ENCODE data around the gene ITGB2.

ITGB2 gene

GRCh38 chr21:44907966-44908895 is 12.5 kb downstream of the ITGB2 start:
- DNase-seq, result no peak

DNA sequence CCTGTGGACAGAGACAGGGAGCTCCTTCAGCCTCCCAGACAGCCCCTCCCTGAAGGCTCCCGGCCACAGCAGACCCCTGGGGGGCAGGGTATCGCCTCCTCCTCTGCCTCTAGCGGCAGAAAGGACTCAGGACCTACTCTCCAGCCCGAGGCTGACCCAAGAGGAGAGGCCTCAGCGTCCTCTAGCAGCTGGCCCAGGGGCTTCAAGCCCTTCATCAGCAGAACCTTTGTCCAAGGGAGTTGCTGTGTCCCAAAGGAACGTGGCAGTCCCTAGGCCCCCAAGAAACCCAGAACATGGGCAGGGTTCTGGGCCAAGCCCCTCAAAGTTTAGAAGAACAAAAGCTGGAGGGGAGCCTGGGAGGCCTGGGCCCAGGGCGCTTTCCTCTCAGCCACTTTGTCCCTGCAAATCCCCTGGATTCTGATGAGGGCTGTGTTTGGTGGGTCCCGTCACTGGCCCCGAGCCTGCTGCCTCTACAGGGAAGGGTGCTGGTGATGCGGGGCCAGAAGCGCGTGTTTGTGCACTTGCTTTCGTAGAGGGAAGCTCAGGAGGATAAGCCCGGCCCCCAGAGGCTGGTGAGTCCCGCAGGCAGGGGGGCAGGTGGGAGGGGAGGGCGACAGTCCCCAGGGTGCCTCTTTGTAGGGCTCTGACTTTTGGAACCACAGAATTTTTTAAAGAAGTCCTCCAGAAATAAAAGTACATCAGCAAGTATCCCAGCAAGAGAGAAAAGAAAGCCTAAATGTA is 13.3 kb downstream of the ITGB2 start:
- no peak for DNase-seq

GRCh38 chr21:44905728-44906090 is 15.0 kb downstream of the ITGB2 start:
- DNase-seq, result no peak

GRCh38 chr21:44905016-44905727 is 15.5 kb downstream of the ITGB2 start:
- DNase-seq, result no peak

DNA sequence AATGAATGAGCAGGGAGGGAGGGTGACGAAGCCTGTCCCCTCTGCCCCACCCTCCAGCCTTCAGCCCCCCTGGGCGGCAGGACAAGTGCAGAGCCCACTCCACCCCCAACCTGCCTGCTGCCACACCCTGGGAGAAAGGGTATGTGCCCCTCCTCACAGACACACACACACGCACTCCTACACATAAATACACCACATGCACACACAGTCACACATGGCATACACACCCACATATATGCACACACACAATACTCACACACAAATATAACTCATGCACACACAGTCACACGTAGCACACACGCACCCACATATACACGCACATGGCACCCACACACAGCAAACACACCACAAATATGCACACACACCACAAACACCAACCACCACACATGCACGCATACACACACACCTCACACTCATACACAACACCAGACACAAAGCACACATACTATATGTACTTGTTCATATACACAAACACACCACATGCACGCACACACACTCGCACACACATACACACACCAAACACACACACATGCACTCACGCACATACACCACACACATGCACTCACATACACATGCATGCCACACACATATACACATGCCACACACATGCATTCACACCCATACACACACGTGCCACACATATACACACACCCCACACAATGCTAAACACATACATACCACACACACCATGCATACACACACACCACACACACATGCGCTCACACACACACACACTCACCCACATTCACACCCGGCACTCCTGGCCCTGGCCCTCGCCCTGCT is 16.4 kb downstream of the ITGB2 start:
- no peak for DNase-seq

DNA sequence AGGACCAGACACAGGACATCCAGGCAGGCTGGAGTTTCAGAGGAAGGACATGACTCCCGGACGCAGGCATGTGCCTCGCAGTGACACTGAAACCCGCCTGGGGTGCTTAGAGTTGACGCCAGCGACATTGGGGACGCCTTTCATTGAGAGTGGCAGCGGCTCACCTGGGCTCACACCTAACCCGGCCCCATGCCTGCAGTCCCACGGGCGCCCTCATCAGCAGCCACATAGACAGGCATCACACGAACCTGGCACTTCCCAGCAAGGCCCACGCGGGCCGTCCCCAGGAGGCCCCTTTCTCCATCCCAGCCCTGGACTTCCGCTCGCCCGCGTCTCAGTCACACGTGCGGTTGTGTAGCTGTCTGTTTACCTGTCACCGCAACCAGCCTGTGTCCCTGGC is 17.0 kb downstream of the ITGB2 start:
- DNase-seq, result no peak

GRCh38 chr21:44903050-44903685 is 17.5 kb downstream of the ITGB2 start:
- DNase-seq, result no peak

DNA sequence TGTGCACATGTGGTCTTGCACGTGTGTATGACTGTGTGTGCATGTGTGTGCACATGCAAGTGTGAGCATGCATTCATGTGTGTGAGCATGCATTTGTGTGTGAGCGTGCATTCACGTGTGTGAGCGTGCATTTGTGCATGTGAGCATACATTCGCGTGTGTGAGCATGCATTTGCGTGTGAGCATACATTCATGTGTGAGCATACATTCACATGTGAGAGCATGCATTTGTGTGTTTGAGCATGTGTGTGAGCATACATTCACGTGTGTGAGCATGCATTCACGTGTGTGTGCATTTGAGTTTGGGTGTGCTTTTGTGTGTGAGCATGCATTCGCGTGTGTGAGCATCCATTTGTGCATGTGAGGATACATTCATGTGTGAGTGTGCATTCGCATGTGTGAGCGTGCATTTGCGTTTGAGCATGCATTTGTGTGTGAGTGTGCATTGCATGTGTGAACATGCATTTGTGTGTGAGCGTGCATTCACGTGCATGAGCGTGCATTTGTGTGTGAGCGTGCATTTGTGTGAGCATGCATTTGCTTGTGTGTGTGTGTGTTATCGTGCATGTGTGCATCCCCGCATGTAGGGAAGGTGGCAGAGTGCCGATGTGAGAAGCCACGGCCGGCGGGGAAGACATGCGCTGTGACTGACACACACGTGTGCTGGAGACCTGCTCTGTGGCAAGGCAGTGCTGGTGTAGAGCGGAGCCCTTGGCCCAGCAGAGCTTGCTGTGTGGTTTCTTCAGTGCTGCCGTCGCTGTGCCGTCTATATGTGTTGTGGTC is 18.2 kb downstream of the ITGB2 start:
- no peak for DNase-seq

DNA sequence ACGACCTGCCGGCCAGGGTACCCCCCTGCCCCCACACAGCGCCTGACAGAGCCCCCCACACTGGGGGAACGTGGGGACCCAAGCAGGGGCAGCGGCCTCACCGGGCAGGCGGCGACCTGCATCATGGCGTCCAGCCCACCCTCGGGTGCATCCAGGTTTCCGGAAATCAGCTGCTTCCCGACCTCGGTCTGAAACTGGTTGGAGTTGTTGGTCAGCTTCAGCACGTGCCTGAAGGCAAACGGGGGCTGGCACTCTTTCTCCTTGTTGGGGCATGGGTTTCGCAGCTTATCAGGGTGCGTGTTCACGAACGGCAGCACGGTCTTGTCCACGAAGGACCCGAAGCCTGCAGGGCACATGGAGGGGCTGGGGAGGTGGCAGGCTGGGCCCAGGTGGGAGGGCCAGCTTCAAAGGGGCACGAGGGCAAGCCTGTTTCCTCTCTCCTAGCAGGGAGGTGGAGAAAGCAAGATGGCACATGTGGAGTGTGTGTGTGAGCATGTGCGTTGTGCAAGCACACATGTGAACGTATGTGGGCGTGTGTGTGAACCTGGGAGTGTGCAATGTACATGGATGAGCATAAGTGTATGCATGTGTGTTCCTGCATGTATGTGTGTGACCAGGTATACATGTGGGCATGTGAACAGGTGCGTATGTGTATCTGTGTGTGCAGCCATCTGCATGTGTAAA is 19.2 kb downstream of the ITGB2 start:
- DNase-seq, result no peak

GRCh38 chr21:44900559-44901251 is 20.0 kb downstream of the ITGB2 start:
- no peak for DNase-seq

DNA sequence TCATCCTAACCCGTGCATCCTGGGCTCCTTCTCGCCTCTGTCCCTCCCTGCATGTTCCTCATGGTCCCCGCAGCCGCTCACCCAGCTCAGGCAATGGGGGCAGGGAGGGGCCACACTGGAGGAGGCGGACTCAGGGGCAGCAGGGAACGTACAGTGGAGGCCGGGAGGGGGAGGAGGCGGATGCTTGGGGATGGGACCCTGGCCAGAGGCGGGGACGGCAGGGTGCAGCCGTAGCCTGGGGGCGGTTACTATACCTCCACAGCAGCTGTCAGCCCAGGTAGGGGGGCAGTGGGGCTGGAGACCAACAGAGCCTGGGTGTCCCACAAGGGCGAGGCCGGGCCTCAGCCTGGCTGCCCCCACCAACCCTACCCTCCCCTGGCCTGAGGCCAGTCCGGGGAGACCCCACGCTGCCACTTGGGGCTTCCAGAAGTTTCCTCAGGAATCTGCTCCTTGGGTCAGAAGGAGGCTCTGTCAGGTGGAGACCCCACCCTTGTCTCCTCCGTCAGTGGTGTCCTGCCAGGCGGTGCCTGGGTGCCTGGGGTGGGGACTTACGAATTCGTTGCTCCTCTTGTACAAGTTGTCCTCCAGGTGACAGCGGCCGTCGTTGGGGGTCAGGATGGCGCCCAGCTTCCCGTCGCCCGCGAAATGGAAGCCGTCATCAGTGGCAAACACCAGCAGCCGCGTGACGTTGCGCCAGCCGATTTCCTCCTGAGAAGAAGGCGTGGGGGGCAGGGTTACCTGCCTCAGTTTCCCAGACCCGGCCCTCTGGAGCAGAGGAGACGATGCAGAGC is 20.7 kb downstream of the ITGB2 start:
- DNase-seq, result no peak

DNA sequence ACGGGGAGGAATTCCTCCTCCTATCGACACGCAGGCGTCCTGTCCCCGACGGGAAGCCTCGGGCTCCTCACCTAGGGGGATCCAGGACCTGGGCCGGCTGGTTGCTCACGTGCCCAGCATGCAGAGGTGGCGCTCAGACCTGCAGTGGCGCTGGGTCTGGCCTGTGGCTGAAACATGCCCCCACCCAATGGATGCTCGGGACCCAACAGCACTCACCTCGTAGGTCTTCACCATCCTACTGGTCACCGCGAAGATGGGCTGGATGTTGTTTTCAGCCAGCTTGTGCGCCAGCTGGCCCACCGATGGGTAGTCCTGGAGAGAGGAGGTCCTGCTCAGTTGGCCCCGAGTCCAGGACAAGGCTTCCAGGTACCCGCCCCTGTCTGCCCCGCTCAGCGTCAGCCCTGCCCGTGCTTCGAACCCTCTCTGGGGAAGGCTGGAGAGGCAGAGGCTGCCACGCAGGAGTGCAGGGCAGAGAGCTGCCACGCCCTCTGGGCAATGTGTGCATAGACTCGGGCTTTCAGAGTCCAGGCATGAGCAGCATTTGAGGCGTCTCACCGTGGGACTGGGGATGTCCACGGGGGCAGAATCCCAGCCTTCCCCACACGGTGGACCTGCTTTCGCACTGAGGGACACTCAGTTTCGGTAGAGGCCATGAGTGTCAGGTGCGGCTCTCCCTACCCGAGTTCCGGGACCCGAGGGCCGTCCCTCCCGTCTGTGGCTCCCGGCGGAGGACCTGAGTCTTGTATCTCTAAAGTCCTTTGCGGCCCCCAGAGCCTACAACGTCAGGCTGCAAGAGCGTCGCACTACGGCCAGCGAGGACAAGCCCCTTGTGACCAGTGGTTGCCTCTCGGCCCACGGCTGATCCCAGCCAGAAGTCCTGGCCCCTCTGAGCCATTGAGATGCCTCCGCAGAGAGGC is 21.6 kb downstream of the ITGB2 start:
- no peak for DNase-seq

DNA sequence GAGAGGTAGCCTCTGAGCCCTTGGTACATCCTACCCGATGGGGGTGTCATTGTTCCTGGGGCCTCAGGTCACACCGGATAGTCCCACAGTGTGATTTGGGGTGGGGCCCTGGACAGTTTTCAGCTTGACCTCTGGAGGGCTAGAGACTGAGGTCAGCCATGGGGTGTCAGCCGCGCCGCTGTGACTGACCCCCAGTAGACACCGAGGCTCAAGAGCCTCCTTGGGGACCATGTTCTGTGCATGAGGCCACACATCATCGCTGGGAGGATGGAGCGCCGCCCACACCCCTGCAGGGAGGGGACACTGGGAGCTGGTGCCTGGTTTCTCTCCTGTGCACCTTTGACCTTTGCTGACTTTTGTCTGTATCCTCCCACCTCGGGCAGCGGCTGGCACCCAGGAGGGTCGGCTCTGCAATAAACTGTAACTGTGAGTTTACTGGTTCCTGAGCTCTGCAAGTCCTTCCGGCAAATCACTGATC is 22.6 kb downstream of the ITGB2 start:
- no peak for DNase-seq

GRCh38 chr21:44897326-44898010 is 23.2 kb downstream of the ITGB2 start:
- no peak for DNase-seq

DNA sequence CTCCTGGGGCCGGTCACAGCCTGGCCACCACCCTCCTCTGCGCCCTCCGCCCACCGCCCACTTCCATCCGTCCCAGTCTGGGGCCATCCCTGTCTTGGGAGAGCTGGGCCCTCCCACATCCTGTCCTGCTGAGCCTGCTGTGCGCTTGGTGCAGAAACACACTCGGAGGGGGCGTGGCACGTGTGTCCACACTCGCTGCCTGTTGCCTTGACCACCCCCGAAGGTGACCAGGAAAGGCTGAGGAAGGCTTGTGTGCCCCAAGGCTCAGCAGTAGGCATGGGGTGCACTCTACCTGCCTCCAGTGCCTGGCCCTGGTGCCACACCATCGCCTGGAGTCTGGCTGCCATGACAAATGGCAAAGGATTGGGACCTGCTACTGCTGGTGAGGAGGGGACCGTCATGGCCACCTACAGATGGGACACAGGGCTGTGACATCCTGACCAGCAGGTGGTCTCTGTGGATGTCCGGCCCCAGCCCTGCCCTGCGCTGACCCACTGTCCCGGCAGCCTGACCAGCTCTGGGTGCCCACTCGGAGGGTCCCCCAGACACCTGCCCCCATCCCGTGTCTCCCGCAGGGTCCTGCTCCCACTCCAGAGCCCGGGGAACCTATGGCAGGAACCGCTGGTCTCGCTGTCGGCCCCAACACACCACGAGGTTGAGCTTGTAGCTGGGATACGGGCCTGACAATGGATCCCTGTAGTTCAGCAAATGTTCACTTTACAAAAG is 24.0 kb downstream of the ITGB2 start:
- no peak for DNase-seq

DNA sequence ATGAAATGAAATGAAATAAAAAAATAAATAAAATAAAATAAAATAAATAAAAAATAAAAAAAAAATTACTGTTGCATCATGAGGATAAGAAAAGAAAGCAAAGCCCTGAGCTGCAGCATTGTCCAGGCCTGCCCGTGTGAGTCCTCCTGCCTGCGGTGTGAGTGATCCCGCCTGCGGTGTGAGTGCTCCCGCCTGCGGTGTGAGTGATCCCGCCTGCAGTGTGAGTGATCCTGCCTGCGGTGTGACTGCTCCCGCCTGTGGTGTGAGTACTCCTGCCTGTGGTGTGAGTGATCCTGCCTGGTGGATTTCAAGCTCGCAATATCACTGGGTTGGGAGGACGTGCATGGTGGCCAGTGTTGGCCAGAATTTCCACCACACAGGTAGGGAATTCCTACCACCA is 24.8 kb downstream of the ITGB2 start:
- no peak for DNase-seq

All from NCI-H1694 (cell line).